Activated CD4-positive, alpha-beta T cell treated with anti-CD3 and anti-CD28 coated beads for 36 hours (primary cell): ENCODE measurements around the gene IRF1. TPM values are rescaled to one million over a fixed set of nuclear protein-coding genes. Genes with fewer than 3 reads are reported as not detected.
"Not testable (repeated sequence)": the region's sequence is repeated elsewhere in the genome, so short reads cannot be mapped to it uniquely, and the experiment has no call there.

ENCODE experiments used
- ATAC-seq: fragments of 200-7000 bp; cut with Tn5 transposase; one replicate; pipeline ENCODE4 v1.10.0; 2021; ENCODE audit warnings: mild to moderate bottlenecking, moderate library complexity
- CTCF ChIA-PET: fragments of 350-600 bp; sonication (Branson Sonifier 250); formaldehyde crosslinking; loops from one replicate; lab custom pipeline; 2021; ENCODE audit warnings: antibody characterized with exemption; lab: Charles Lee
- POLR2A ChIA-PET: fragments of 350-600 bp; sonication (Branson Sonifier 250); formaldehyde crosslinking; loops from one replicate; lab custom pipeline; 2021; ENCODE audit warnings: antibody characterized with exemption, inconsistent platforms; lab: Charles Lee
- DNase-seq: peaks from one replicate; pipeline ENCODE4 v3.0.0-alpha.2; 2020
- H3K27ac Mint-ChIP-seq: one replicate; pipeline ENCODE4 v1.8.0; 2021; ENCODE audit warnings: mixed read lengths
- H3K27me3 Mint-ChIP-seq: one replicate; pipeline ENCODE4 v1.8.0; 2021; ENCODE audit warnings: mixed read lengths
- H3K36me3 Mint-ChIP-seq: one replicate; pipeline ENCODE4 v1.8.0; 2021; ENCODE audit warnings: low read depth, mixed read lengths
- H3K4me1 Mint-ChIP-seq: one replicate; pipeline ENCODE4 v1.8.0; 2021; ENCODE audit warnings: mixed read lengths
- H3K4me3 Mint-ChIP-seq: one replicate; pipeline ENCODE4 v1.8.0; 2021; ENCODE audit warnings: mild to moderate bottlenecking, moderate library complexity, mixed read lengths
- H3K9me3 Mint-ChIP-seq: one replicate; pipeline ENCODE4 v1.8.0; 2021; ENCODE audit warnings: low read depth, mixed read lengths
- intact Hi-C, 2 experiments: fragments of 100-400 bp; cut with DNase I in 1 of 2; cut with micrococcal nuclease in 1 of 2; formaldehyde crosslinking; loops; one replicate each; pipeline versions ENCODE4 v1.14.2 to v1.15.1; 2022 to 2024; cut with DNase I, micrococcal nuclease
- total RNA-seq, 2 experiments: library from RNA; stranded (reverse); gene quantifications; one replicate each; pipeline ENCODE4 v1.2.3, GENCODE V29; 2021

Gene IRF1
- total RNA-seq, 2 experiments from 2014 or later: 121 to 130 TPM

DNA sequence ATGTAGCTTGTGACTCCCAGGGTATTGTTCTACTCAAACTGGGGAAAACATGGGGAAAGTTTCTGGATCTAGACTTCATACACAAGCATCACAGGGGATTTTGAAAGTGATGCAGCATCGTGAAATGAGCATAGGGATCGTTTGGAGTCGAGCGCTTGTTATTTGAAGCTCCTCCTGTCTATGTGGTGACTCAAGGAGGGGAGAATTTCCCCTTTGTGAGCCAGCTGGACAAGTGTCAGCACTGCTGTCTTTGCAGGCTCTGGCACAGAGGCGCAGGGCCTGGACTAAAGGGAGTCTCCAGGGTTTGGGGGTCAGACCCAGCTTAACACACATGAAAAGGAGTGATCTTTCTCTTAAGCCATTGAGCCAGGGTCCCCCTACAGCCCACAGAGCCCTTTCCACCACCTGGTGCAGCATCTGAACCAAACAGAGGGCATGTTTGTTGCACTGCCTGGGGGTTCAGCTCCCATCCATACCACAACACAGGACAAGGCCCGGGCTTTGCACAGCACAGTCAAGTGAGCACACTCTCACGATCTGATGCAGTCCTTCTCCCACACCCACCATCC, 51.0 kb downstream of the IRF1 start:
- Mint-ChIP-seq H3K4me3 (no peak overlapping the region), H3K4me1 (peaks cover 77% of the 10 kb centered on the region), H3K27ac (peak overlapping the region; percentile 78), H3K9me3 (no peaks in the 10 kb centered on the region), H3K36me3 (peaks cover 17% of the 10 kb centered on the region), H3K27me3 (no peaks in the 10 kb centered on the region)
- no peak for DNase-seq
- POLR2A ChIA-PET: interaction anchor here (0.5 to 1.5 kb wide), 5 partner anchors 13 to 40 kb away, joined by 3 to 7 read pairs (median 3); no protein-coding TSS in a partner anchor
- intact Hi-C loops: loop anchor here in 1 of 2 experiments (2.0 kb wide), 1 partner anchor 17 kb away; no protein-coding TSS in a partner anchor
- CTCF ChIA-PET: interaction anchor here (0.7 to 1.8 kb wide), 8 partner anchors 10 to 201 kb away, joined by 3 to 6 read pairs (median 3); partner anchors contain the start of gene SLC22A5
- peak; percentile 48 for ATAC-seq

DNA sequence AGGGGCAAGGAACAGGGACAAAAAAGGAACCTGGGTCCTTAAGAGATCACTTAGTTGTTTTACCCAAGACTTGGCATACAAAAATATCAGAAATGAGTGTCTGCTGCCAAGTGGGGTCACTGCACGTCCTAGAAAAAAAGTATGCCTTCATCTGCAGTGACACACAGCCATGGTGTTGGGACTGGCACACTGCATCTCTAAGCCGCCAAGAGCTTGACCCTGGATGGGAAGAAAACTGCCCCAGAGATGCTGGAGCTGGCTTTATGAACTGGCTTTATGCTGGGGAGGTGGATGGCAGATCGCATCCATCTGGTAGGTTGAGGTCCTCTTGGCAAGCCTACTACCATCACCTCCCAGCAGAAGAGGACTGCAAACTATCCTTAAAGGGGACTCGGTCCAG, 51.7 kb downstream of the IRF1 start:
- Mint-ChIP-seq H3K36me3 (peaks cover 20% of the 10 kb centered on the region), H3K4me1 (peaks cover 79% of the 10 kb centered on the region), H3K4me3 (no peak overlapping the region), H3K27ac (peak overlapping the region; percentile 78), H3K27me3 (no peaks in the 10 kb centered on the region), H3K9me3 (no peaks in the 10 kb centered on the region)
- ChIA-PET POLR2A (interaction anchor here (0.6 to 1.5 kb wide), 4 partner anchors 12 to 41 kb away, joined by 3 to 7 read pairs (median 4); no protein-coding TSS in a partner anchor), CTCF (interaction anchor here (0.7 to 2.8 kb wide), 11 partner anchors 9 to 69 kb away, joined by 3 to 13 read pairs (median 4); partner anchors contain the start of gene SLC22A5)
- intact Hi-C loops: loop anchor here in 1 of 2 experiments (2.0 kb wide), 1 partner anchor 18 kb away; no protein-coding TSS in a partner anchor
- no peak for DNase-seq
- no peak for ATAC-seq

DNA sequence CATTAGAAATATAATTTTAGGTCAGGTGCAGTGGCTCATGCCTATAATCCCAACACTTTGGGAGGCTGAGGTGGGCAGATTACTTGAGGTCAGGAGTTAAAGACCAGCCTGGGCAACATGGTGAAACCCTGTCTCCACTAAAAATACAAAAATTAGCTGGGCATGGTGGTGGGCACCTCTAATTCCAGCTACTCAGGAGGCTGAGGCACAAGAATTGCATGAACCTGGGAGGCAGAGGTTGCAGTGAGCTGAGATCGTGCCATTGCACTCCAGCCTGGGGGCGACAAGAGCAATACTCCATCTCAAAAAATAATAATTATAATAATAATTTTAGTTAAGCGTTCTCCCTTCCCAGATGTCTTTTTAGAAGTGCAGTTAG, 52.3 kb downstream of the IRF1 start:
- Mint-ChIP-seq H3K4me1 (peaks cover 78% of the 10 kb centered on the region), H3K27ac (peak overlapping the region; percentile 65), H3K36me3 (peaks cover 20% of the 10 kb centered on the region)
- not testable (repeated sequence) for ATAC-seq, H3K4me3 Mint-ChIP-seq, H3K9me3 Mint-ChIP-seq, DNase-seq, H3K27me3 Mint-ChIP-seq
- ChIA-PET CTCF (interaction anchor here (0.6 to 2.8 kb wide), 14 partner anchors 11 to 589 kb away, joined by 3 to 13 read pairs (median 4); no protein-coding TSS in a partner anchor), POLR2A (interaction anchor here (1.0 to 2.2 kb wide), 4 partner anchors 10 to 50 kb away, joined by 3 to 9 read pairs (median 5); no protein-coding TSS in a partner anchor)
- intact Hi-C loops: loop anchor here in 1 of 2 experiments (2.0 kb wide), 1 partner anchor 19 kb away; no protein-coding TSS in a partner anchor

DNA sequence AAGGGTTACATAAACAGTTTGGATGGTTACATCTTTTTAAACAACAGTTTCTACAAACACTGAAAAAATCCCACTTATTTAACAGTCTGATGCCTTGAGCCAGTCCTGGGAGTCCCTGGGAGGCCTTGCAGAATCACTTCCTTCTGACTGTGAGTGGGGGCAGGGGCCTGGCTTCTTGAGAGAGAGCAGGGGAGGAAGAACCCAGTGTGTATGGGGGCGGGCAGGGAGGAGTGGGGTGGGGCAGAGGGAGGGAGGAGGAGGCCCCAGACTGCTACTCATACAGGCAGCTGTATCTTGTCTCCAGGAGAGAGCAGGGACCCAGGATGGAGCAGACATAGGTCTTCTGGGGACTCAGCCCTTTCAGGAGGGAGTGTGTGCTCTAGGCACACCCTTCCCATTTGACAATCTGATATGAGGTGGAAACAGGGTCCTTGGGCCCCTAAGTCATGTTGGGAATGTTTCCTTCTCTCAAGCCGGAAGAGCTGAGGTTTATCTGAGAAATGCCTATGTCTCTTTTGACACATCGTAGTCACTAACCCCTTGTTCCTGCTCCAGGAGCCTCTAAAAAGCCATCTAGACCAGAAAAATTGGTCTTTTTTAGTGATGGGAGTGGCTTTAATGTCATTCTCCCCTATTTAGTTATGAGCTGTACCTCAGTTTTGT, 52.8 kb downstream of the IRF1 start:
- peak; percentile 91 for ATAC-seq

DNA sequence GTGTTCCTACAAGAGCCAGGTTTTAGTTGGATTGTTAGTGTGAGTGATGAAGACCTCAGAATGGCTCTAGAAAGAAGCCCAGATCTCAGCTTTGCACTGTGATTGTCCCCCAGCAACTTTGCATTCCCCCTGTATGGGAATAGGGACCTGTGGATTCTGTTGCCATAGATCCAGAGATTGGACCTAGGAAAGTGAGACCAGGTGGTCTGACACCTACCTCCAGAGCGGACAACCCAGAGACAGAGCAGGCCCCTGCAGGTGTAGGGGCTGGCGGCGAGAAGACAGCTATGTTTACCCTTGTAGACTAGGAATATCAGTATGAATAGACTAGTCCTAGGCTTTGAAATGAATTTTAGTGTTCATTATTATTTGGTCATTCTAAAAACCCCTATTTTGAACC, 53.6 kb downstream of the IRF1 start:
- Mint-ChIP-seq H3K4me3 (no peak overlapping the region), H3K27me3 (no peaks in the 10 kb centered on the region), H3K4me1 (peaks cover 81% of the 10 kb centered on the region), H3K9me3 (no peaks in the 10 kb centered on the region), H3K27ac (peak overlapping the region; percentile 65), H3K36me3 (peaks cover 29% of the 10 kb centered on the region)
- ATAC-seq (no peak), DNase-seq (no peak)
- CTCF ChIA-PET: interaction anchor here (1.0 to 2.8 kb wide), 4 partner anchors 10 to 63 kb away, joined by 3 to 13 read pairs (median 7); no protein-coding TSS in a partner anchor
- POLR2A ChIA-PET: interaction anchor here (1.2 to 2.2 kb wide), 2 partner anchors 37 to 43 kb away, joined by 3 to 9 read pairs; no protein-coding TSS in a partner anchor
- intact Hi-C loops: no loop called here

More for the DNA sequence above, 52.8 kb downstream of the IRF1 start:
- Mint-ChIP-seq H3K9me3 (no peaks in the 10 kb centered on the region), H3K36me3 (peaks cover 25% of the 10 kb centered on the region), H3K4me1 (peaks cover 79% of the 10 kb centered on the region), H3K27ac (peak overlapping the region; percentile 65), H3K4me3 (peak overlapping the region; percentile 12), H3K27me3 (no peaks in the 10 kb centered on the region)
- DNase-seq: peak; percentile 81
- intact Hi-C loops: loop anchor here in 1 of 2 experiments (2.0 kb wide), 1 partner anchor 19 kb away; no protein-coding TSS in a partner anchor
- ChIA-PET CTCF (interaction anchor here (0.6 to 2.8 kb wide), 14 partner anchors 10 to 590 kb away, joined by 3 to 13 read pairs (median 4); no protein-coding TSS in a partner anchor), POLR2A (interaction anchor here (1.0 to 2.2 kb wide), 5 partner anchors 10 to 51 kb away, joined by 3 to 9 read pairs (median 4); no protein-coding TSS in a partner anchor)

DNA sequence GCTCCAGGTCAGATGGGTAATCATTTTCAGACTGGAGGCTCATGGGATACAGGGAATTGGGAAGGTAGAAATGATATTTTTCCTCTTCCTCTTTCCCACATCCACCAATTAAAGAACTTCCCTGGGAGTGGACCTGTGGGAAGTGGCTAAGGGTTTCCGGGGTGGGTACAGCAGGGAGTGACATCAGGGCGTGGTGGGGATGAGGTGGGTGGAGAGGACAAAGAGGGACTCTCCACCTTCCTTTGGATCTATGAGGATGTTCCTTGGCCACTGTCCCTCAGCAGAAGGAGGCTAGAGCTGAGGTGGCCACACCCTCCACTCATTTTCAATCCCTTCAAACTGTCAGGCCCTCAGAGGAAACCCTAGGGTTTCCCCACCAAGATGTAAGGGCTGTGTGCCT, 54.7 kb downstream of the IRF1 start:
- intact Hi-C loops: no loop called here
- ChIA-PET POLR2A (interaction anchor here (0.6 kb wide), 1 partner anchor 22 kb away, joined by 3 read pairs; no protein-coding TSS in a partner anchor), CTCF (interaction anchor here (1.2 to 13.9 kb wide), 5 partner anchors 9 to 64 kb away, joined by 3 to 89 read pairs (median 9); no protein-coding TSS in a partner anchor)
- no peak for ATAC-seq
- Mint-ChIP-seq H3K4me1 (peaks cover 83% of the 10 kb centered on the region), H3K4me3 (no peak overlapping the region), H3K27me3 (no peaks in the 10 kb centered on the region), H3K9me3 (no peaks in the 10 kb centered on the region), H3K27ac (peak overlapping the region; percentile 67), H3K36me3 (peaks cover 31% of the 10 kb centered on the region)
- no peak for DNase-seq

DNA sequence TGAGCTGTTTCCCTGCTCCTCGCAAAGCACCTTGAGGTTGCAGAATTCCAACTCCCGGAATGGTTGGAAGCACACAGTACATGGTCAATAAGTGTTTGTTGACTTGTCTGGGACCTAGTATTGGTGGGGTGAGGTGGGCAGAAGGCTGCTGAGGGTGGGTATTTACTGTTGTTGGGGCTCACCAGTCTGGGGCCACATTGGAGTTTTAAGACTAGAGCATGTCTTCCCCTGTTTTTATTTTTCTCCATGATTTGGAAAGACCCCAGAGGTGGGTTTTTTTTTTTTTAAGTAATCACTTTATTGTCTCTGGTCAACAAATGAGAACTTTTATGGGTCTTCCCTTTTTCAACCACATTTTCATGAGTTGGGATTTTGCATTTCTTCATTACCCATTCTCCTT, 55.1 kb downstream of the IRF1 start:
- no peaks in the 10 kb centered on the region for H3K9me3 Mint-ChIP-seq
- H3K4me1 Mint-ChIP-seq: peaks cover 84% of the 10 kb centered on the region
- ChIA-PET POLR2A (no interaction called here), CTCF (interaction anchor here (1.4 to 13.9 kb wide), 3 partner anchors 9 to 31 kb away, joined by 5 to 89 read pairs (median 9); no protein-coding TSS in a partner anchor)
- H3K4me3 Mint-ChIP-seq: no peak overlapping the region
- ATAC-seq (no peak), DNase-seq (no peak)
- H3K27ac Mint-ChIP-seq: peak overlapping the region; percentile 67
- intact Hi-C loops: no loop called here
- peaks cover 31% of the 10 kb centered on the region for H3K36me3 Mint-ChIP-seq
- no peaks in the 10 kb centered on the region for H3K27me3 Mint-ChIP-seq

DNA sequence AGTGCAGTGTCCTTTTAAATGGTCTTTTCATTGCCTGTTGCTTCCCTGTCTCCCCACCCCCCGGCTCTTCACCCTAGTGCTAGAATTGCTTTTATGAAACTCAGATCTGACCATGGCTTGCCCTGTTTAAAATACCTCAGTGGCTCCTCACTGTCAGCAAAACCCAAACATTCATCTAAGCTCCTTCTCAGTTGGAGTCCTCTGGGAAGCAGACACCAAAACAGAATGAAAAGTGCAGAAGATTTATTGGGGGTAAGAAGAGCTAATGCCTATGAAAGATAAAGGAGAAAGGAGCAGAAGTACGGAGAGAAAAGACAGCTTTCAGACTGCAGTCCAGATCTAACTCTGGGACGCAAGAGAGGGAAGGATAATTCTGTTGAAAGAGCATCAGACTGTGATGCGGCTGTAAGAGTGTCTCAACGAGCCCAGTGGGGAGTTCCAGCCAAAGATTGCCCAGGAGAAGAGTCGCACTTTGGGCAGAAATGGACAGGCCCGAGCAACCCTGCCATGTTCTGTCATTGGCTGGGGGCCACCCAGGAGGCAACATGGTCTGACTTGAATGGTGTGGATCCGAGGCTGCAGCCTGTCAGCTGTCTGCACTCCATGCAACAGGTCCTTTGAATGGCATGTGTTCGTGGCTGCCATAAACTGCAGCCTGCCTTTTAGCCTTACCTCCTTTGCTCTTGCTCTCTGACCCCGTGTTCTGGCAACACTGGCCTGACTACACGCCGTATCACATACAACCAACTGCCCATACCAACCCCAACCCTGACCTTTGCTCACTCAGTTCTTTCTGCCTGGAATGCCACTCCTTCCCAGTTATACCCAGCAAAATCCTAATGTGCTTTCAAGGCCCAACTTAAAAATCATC, 55.9 kb downstream of the IRF1 start:
- Mint-ChIP-seq H3K4me3 (no peak overlapping the region), H3K4me1 (peaks cover 85% of the 10 kb centered on the region), H3K9me3 (no peaks in the 10 kb centered on the region), H3K36me3 (peaks cover 33% of the 10 kb centered on the region), H3K27me3 (no peaks in the 10 kb centered on the region), H3K27ac (peak overlapping the region; percentile 42)
- ATAC-seq (no peak), DNase-seq (no peak)
- POLR2A ChIA-PET: no interaction called here
- intact Hi-C loops: no loop called here
- CTCF ChIA-PET: interaction anchor here (1.4 to 13.9 kb wide), 2 partner anchors 24 to 32 kb away, joined by 5 to 89 read pairs; no protein-coding TSS in a partner anchor

DNA sequence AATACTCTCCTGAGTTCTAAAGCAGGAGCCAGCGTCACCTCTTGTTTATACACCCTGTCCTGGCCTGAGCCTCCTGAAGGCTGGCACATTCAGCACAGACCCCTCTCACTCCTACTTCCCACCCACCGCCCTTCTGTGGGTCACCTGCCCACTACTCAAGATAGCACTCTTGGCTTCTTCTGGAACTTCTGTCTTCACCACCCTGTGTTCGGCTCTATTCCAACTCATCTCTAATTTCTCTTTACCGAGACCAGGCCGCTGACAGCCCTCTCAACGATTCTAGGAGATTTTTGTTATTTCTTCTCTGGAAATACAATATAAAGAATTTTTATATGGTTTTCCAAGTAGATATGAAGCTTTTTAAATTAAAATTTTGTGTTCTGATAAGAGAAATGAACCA, 57.4 kb downstream of the IRF1 start:
- no peak overlapping the region for H3K4me3 Mint-ChIP-seq
- no peak for ATAC-seq
- no peaks in the 10 kb centered on the region for H3K27me3 Mint-ChIP-seq
- POLR2A ChIA-PET: no interaction called here
- H3K27ac Mint-ChIP-seq: no peak overlapping the region
- peaks cover 33% of the 10 kb centered on the region for H3K36me3 Mint-ChIP-seq
- CTCF ChIA-PET: interaction anchor here (1.4 to 13.9 kb wide), 2 partner anchors 13 to 25 kb away, joined by 6 to 89 read pairs; no protein-coding TSS in a partner anchor
- intact Hi-C loops: no loop called here
- no peak for DNase-seq
- peaks cover 86% of the 10 kb centered on the region for H3K4me1 Mint-ChIP-seq
- H3K9me3 Mint-ChIP-seq: no peaks in the 10 kb centered on the region

DNA sequence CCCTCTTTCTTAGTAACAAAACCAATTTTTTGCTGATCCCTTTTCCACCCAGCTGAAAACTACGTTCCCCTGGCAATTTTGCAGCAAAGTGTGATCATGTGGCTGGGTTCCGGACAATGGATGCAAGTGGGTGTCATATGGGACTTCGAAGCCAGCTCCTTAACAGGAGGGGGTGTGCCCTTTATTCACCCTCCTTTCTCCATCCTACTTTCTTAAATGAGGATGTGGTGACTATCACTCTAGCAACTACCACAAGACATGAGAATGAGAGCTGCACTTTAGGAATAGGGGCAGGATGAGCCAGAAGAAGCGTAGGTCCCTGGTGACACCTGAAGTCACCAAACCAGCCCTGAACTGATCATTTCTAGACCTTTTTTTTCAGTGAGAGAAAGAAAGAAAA, 58.9 kb downstream of the IRF1 start:
- H3K36me3 Mint-ChIP-seq: peaks cover 36% of the 10 kb centered on the region
- H3K4me3 Mint-ChIP-seq: no peak overlapping the region
- peak; percentile 38 for ATAC-seq

More for the DNA sequence above, 58.9 kb downstream of the IRF1 start:
- DNase-seq: no peak
- peaks cover 86% of the 10 kb centered on the region for H3K4me1 Mint-ChIP-seq
- intact Hi-C loops: no loop called here
- H3K27ac Mint-ChIP-seq: peak overlapping the region; percentile 83
- ChIA-PET CTCF (interaction anchor here (0.6 to 13.9 kb wide), 6 partner anchors 17 to 87 kb away, joined by 3 to 89 read pairs (median 4); no protein-coding TSS in a partner anchor), POLR2A (interaction anchor here (0.8 to 1.8 kb wide), 2 partner anchors 35 to 48 kb away, joined by 3 to 6 read pairs; no protein-coding TSS in a partner anchor)
- H3K27me3 Mint-ChIP-seq: no peaks in the 10 kb centered on the region
- H3K9me3 Mint-ChIP-seq: no peaks in the 10 kb centered on the region
